Smooth muscle cell (in vitro differentiated cells): Measurements from ENCODE around the gene RAB26. TPM values are rescaled to one million over a fixed set of nuclear protein-coding genes. Genes with fewer than 3 reads are reported as not detected.
"Not testable (repeated sequence)": the region's sequence is repeated elsewhere in the genome, so short reads cannot be mapped to it uniquely, and the experiment has no call there.

ENCODE experiments used
- DNase-seq: peaks from one replicate; lab custom pipeline; 2025; ENCODE audit not compliant: unreplicated experiment; lab: John Stamatoyannopoulos, UW
- H2AFZ ChIP-seq: fragments of 200-600 bp; sonication (generic); 2 replicates; pipeline ENCODE4 v1.6.0; 2016; ENCODE audit warnings: antibody characterized with exemption, low read depth, mild to moderate bottlenecking
- H3F3A ChIP-seq: fragments of 200-600 bp; sonication (generic); 2 replicates; pipeline ENCODE4 v1.6.0; 2017; ENCODE audit warnings: antibody characterized with exemption, low read depth
- H3K27ac ChIP-seq: fragments of 200-600 bp; sonication (generic); 2 replicates; pipeline ENCODE4 v1.5.1; 2016; ENCODE audit warnings: low read depth, mild to moderate bottlenecking
- H3K27me3 ChIP-seq: fragments of 200-600 bp; sonication (generic); 2 replicates; pipeline ENCODE4 v1.6.1; 2016; ENCODE audit warnings: low read depth, mild to moderate bottlenecking
- H3K36me3 ChIP-seq: fragments of 200-600 bp; sonication (generic); 2 replicates; pipeline ENCODE4 v1.5.1; 2016; ENCODE audit warnings: low read depth
- H3K4me1 ChIP-seq: fragments of 200-600 bp; sonication (generic); 2 replicates; pipeline ENCODE4 v1.5.1; 2016; ENCODE audit warnings: low read depth
- H3K4me2 ChIP-seq: fragments of 200-600 bp; sonication (generic); 2 replicates; pipeline ENCODE4 v1.6.0; 2016; ENCODE audit warnings: mild to moderate bottlenecking
- H3K4me3 ChIP-seq: fragments of 200-600 bp; sonication (generic); 2 replicates; pipeline ENCODE4 v1.5.1; 2016; ENCODE audit warnings: mild to moderate bottlenecking
- H3K79me2 ChIP-seq: fragments of 200-600 bp; sonication (generic); 2 replicates; pipeline ENCODE4 v1.6.0; 2016; ENCODE audit warnings: low read depth, mild to moderate bottlenecking
- H3K9ac ChIP-seq: fragments of 200-600 bp; sonication (generic); 2 replicates; pipeline ENCODE4 v1.6.0; 2016; ENCODE audit warnings: low read depth
- H3K9me3 ChIP-seq: fragments of 200-600 bp; sonication (generic); replicated peaks from 2 replicates; pipeline ENCODE4 v1.5.1; 2016; ENCODE audit warnings: low read depth
- H4K20me1 ChIP-seq: fragments of 200-600 bp; sonication (generic); 2 replicates; pipeline ENCODE4 v1.6.0; 2016; ENCODE audit warnings: low read depth
- WGBS: methylation state at CpG from one replicate; pipeline ENCODE4 v1.1.7; 2016; ENCODE audit warnings: low lambda C conversion rate; 5-methylcytosine and 5-hydroxymethylcytosine counted together
- polyA plus RNA-seq: library from polyadenylated mRNA; unstranded; fragments of >200 nt; fragmentation: Nextera tagmentation; extraction: Ambion mirVana; gene quantifications from 2 replicates; pipeline ENCODE4 v1.2.1, GENCODE V29; 2016
- total RNA-seq: library from RNA; depleted of rRNA; stranded (reverse); fragments of >200 nt; gene quantifications from 2 replicates; pipeline ENCODE4 v1.2.3, GENCODE V29; 2014
- TF ChIP-seq, protein P1 (sequence below): fragments of 200-600 bp; sonication (generic); IDR thresholded peaks from 2 replicates; pipeline ENCODE4 v1.5.1; 2017; ENCODE audit warnings: borderline replicate concordance, mild to moderate bottlenecking, antibody characterized with exemption; ENCODE audit not compliant: insufficient read depth, poor library complexity, severe bottlenecking

RAB26 gene
- total and polyA plus RNA-seq, 2 experiments from 2014 or later: 1.3 TPM; not detected in 1

DNA sequence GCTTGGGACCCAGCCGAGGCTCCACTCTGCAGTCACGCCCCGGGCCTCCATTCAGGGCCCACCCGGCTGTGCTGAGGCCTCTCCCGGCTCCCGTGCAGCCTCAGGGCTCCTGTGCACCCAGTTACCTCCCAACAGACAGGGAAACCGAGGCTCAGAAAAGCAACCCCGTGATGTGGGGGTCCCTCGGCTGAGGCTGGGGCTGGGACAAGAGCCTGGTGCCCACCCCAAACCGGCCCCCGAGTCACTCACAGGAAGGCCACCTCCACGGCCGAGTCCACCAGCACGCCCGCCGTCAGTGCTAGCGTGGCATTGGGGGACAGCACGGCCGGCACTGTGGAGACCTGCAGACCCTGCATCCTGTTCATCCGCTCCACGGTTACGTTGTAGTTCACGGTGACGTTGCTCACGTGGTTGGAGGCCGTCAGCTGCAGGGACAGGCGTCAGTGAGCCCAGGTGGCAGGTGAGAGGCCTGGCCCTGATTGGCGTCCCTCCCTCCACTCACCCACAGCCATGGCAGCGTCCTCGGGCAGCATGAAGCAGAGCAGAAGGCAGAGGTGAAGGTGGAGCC, 35.8 kb upstream of the RAB26 start:
- not testable (repeated sequence) for H3K36me3 ChIP-seq, H3K9ac ChIP-seq, H3K27ac ChIP-seq, H3K4me2 ChIP-seq, H3K4me1 ChIP-seq, H3F3A ChIP-seq, H3K4me3 ChIP-seq, H3K79me2 ChIP-seq, H3K9me3 ChIP-seq, DNase-seq, H2AFZ ChIP-seq, H3K27me3 ChIP-seq
- H4K20me1 ChIP-seq: peaks cover 14% of the 10 kb centered on the region
- 97% methylated on average over 30 of the region's 30 CpGs for WGBS

DNA sequence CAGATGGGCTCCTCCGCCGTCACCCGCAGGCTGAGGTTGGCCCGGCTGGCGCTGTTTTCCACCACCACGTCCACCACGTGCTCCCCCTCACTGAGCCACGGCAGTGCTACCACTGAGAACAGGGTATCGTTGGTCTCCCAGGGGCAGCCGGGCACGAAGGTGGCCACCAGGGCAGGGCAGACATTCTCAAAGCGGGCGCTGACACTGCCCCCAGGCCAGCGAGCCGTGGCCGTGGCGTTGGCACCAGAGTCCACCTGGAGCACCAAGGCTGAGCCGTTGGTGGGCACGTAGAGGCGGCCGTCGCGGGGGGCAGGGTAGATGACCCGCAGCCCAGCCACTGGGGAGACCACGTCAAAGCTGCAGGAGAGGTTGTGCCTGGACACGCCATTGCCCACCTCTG, 34.2 kb upstream of the RAB26 start:
- H2AFZ ChIP-seq, H3K4me3 ChIP-seq, H3K4me1 ChIP-seq, H3F3A ChIP-seq, H3K27me3 ChIP-seq, H3K9me3 ChIP-seq, H3K4me2 ChIP-seq, H3K27ac ChIP-seq, DNase-seq, H3K36me3 ChIP-seq, H3K9ac ChIP-seq: not testable (repeated sequence)
- Histone ChIP-seq H3K79me2 (peaks cover 14% of the 10 kb centered on the region), H4K20me1 (peaks cover 14% of the 10 kb centered on the region)
- WGBS: 98% methylated on average over 26 of the region's 26 CpGs

- DNase-seq, H3K27ac ChIP-seq, H3K27me3 ChIP-seq, H3F3A ChIP-seq, H3K9me3 ChIP-seq, H3K9ac ChIP-seq, H2AFZ ChIP-seq, H3K4me1 ChIP-seq, H3K4me3 ChIP-seq, H3K4me2 ChIP-seq, H3K36me3 ChIP-seq: not testable (repeated sequence)
- Histone ChIP-seq H3K79me2 (peaks cover 17% of the 10 kb centered on the region), H4K20me1 (peaks cover 14% of the 10 kb centered on the region)
- 96% methylated on average over 24 of the region's 34 CpGs for WGBS
Observed at GRCh38 chr16:2114885-2115590, 33.4 kb upstream of the RAB26 start.

DNA sequence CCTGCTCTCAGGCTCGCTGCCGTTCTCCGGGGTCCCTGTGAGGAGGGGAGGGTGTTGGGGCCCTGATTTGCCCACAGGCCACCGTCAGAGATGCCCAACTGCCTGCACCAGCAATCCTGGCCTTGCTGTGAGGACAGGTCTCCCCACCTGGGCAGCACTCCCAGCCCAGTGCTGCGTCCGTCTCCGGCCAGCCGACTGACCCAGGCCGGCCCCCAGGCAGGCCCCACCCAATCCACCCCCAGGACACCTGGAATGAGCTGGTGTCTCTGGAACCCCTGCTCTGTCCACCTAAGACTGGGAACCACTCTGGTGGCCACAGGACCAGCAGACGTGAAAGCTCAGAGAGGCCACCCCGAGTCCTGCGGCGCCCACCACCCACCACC, 32.8 kb upstream of the RAB26 start:
- Histone ChIP-seq H3K36me3 (no peaks in the 10 kb centered on the region), H3K4me2 (no peak overlapping the region), H3K27ac (no peak overlapping the region), H3K79me2 (peaks cover 23% of the 10 kb centered on the region), H2AFZ (no peak overlapping the region), H3F3A (no peaks in the 10 kb centered on the region), H4K20me1 (peaks cover 19% of the 10 kb centered on the region), H3K4me1 (no peaks in the 10 kb centered on the region), H3K27me3 (no peaks in the 10 kb centered on the region), H3K4me3 (no peak overlapping the region), H3K9me3 (no peaks in the 10 kb centered on the region), H3K9ac (no peak overlapping the region)
- TF ChIP-seq, protein P1, sequence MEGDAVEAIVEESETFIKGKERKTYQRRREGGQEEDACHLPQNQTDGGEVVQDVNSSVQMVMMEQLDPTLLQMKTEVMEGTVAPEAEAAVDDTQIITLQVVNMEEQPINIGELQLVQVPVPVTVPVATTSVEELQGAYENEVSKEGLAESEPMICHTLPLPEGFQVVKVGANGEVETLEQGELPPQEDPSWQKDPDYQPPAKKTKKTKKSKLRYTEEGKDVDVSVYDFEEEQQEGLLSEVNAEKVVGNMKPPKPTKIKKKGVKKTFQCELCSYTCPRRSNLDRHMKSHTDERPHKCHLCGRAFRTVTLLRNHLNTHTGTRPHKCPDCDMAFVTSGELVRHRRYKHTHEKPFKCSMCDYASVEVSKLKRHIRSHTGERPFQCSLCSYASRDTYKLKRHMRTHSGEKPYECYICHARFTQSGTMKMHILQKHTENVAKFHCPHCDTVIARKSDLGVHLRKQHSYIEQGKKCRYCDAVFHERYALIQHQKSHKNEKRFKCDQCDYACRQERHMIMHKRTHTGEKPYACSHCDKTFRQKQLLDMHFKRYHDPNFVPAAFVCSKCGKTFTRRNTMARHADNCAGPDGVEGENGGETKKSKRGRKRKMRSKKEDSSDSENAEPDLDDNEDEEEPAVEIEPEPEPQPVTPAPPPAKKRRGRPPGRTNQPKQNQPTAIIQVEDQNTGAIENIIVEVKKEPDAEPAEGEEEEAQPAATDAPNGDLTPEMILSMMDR: no peak
- WGBS: 100% methylated on average over 3 of the region's 13 CpGs
- no peak for DNase-seq

GRCh38 chr16:2116428-2116827, 32.0 kb upstream of the RAB26 start:
- not testable (repeated sequence) for H3K9me3 ChIP-seq, DNase-seq, H3F3A ChIP-seq, H3K27ac ChIP-seq, H3K9ac ChIP-seq, H3K4me2 ChIP-seq, H3K4me1 ChIP-seq, H3K27me3 ChIP-seq, H2AFZ ChIP-seq, H3K4me3 ChIP-seq, H3K36me3 ChIP-seq
- peaks cover 31% of the 10 kb centered on the region for H3K79me2 ChIP-seq
- WGBS: 96% methylated on average over 10 of the region's 24 CpGs
- peaks cover 26% of the 10 kb centered on the region for H4K20me1 ChIP-seq

- not testable (repeated sequence) for H3K4me2 ChIP-seq, H3K4me3 ChIP-seq, H3K27ac ChIP-seq, H3K36me3 ChIP-seq, H3K9ac ChIP-seq, H3K4me1 ChIP-seq, H2AFZ ChIP-seq, H3K27me3 ChIP-seq, H3F3A ChIP-seq, DNase-seq, H3K9me3 ChIP-seq
- WGBS: 96% methylated on average over 22 of the region's 25 CpGs
- Histone ChIP-seq H3K79me2 (peaks cover 37% of the 10 kb centered on the region), H4K20me1 (peaks cover 32% of the 10 kb centered on the region)
Observed at GRCh38 chr16:2117341-2117740, 31.1 kb upstream of the RAB26 start.

DNA sequence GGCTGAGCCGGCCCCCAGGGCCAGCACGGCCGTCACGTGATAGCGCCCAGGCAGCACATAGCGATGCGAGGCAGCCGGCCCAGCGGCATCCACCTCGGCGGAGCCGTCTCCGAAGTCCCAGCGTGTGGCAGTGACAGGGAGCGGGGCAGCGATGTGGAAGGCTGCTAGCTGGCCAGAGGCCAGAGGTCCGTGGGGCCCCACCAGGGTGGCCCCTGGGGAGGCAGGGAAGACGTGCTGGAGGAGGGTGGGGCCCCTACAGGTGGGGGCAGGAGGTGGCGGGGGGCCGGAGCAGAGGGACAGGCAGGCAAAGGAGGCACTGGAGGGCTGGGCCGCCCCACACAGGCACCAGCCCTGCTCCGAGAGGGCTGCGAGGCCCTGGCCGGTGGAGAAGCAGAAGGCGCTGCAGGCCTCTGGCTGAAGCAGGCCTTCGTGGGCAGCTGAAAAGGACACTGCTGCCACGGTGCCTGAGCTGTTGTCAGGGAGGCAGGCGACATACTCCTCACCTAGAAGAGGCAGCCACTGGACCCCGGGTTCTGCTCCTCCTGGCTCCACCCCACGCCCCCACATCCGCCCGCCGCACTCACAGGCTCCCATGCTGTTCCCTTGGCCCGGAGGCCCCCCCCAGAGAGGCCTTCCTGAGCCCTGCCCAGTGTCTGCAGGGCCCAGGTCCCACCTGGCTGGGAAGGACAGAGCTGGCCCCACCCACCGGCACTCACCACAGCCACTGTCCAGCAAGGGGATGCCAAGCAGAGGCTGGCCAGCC, 30.3 kb upstream of the RAB26 start:
- 90% methylated on average over 20 of the region's 35 CpGs for WGBS
- peaks cover 37% of the 10 kb centered on the region for H3K79me2 ChIP-seq
- H3K27me3 ChIP-seq, H3K9me3 ChIP-seq, H3K9ac ChIP-seq, H2AFZ ChIP-seq, H3K36me3 ChIP-seq, H3K27ac ChIP-seq, DNase-seq, H3K4me2 ChIP-seq, H3K4me1 ChIP-seq, H3F3A ChIP-seq, H3K4me3 ChIP-seq: not testable (repeated sequence)
- peaks cover 32% of the 10 kb centered on the region for H4K20me1 ChIP-seq
